Pancreas (tissue), 10 donors: Measurements from ENCODE around the gene POLR2J. TPM values are rescaled to one million over a fixed set of nuclear protein-coding genes. Genes with fewer than 3 reads are reported as not detected.
"Not testable (repeated sequence)": the region's sequence is repeated elsewhere in the genome, so short reads cannot be mapped to it uniquely, and the experiment has no call there.

ENCODE experiments used
- ATAC-seq, 4 donors: fragments of 200-7000 bp; cut with Tn5 transposase; one replicate each; pipeline versions ENCODE4 v1.8.0 to v1.9.1; 2020; ENCODE audit warnings: mild to moderate bottlenecking in 4 of 4, moderate library complexity in 4 of 4
- DNase-seq, 6 donors: peaks; one replicate each; pipeline ENCODE4 v3.0.0-alpha.2; 2020
- FAIRE-seq: peaks from 2 replicates; lab custom pipeline; 2012; peaks lifted over from hg19 to GRCh38; lab: Jason Lieb, UNC
- H3K27ac ChIP-seq, 4 donors: fragments of 200-600 bp; sonication (generic); 1 replicate in 3 of 4; 2 replicates in 1 of 4; pipeline versions ENCODE4 v1.5.0 to v1.8.0; 2020
- H3K27me3 ChIP-seq, 4 donors: fragments of 200-600 bp; one replicate each; pipeline ENCODE4 v1.8.0; 2021
- H3K36me3 ChIP-seq, 3 donors: fragments of 200-600 bp; sonication (generic) in 1 of 3; one replicate each; pipeline versions ENCODE4 v1.5.0 to v1.8.0; 2020 to 2021
- H3K4me1 ChIP-seq, 3 donors: fragments of 200-600 bp; one replicate each; pipeline ENCODE4 v1.8.0; 2021
- H3K4me3 ChIP-seq, 4 donors: fragments of 200-600 bp; sonication (generic) in 2 of 4; one replicate each; pipeline versions ENCODE4 v1.5.0 to v1.8.0; 2020 to 2021
- H3K9me3 ChIP-seq, 4 donors: fragments of 200-600 bp; one replicate each; pipeline ENCODE4 v1.8.0; 2021
- WGBS, 2 donors: extraction: QIAGEN DNeasy Blood & Tissue Kit; methylation state at CpG; one replicate each; pipeline ENCODE4 v1.1.7; 2013; 5-methylcytosine and 5-hydroxymethylcytosine counted together
- intact Hi-C, 3 donors: fragments of 100-400 bp; cut with DNase I; formaldehyde crosslinking; loops; one replicate each; pipeline versions ENCODE4 v1.11.1 to v1.14.2; 2022
- polyA plus RNA-seq, 2 donors: library from polyadenylated mRNA; stranded (reverse); fragments of 200-250 nt; gene quantifications; one replicate each; pipeline ENCODE4 v1.2.3, GENCODE V29; 2013
- total RNA-seq, 6 donors: library from RNA; stranded (reverse); fragmentation: NEBNext Ultra II Directional in 4 of 6; extraction: Animal tissue kit (Norgen Biotek cat#: 25700) in 4 of 6; gene quantifications; one replicate each; pipeline versions ENCODE4 v1.2.1 to v1.2.4, GENCODE V29; 2021 to 2023
- TF ChIP-seq, protein P1 (sequence below), 4 donors: fragments of 200-600 bp; sonication (generic) in 3 of 4; IDR thresholded peaks; one replicate each; pipeline versions ENCODE4 v1.5.0 to v1.8.0; 2021; ENCODE audit warnings: antibody characterized with exemption in 4 of 4
- donor health status: healthy with polysubstance abuse.
- donor health status: DM: no; HTN: no; CAD: no; lungs with moderate emphysema.
- donor health status: DM: no; HTN: no; CAD: no.
- donor health status: control.
- donor health status: control.
- donor health status: Bipolar disorder and iron deficiency.
- donor health status: DM: yes; HTN: yes; CAD: no.
- donor health status: DM: no; HTN: no; CAD: no.
- donor health status: DM: no; HTN: no; CAD: no.
- donor health status: DM: yes; HTN: yes; CAD: no.

Gene POLR2J
- total RNA-seq (10 to 100 TPM; 16.5 to 20.6 (median 17.7) TPM), polyA plus RNA-seq (10 to 100 TPM; 56.3 to 59.8 TPM)

DNA sequence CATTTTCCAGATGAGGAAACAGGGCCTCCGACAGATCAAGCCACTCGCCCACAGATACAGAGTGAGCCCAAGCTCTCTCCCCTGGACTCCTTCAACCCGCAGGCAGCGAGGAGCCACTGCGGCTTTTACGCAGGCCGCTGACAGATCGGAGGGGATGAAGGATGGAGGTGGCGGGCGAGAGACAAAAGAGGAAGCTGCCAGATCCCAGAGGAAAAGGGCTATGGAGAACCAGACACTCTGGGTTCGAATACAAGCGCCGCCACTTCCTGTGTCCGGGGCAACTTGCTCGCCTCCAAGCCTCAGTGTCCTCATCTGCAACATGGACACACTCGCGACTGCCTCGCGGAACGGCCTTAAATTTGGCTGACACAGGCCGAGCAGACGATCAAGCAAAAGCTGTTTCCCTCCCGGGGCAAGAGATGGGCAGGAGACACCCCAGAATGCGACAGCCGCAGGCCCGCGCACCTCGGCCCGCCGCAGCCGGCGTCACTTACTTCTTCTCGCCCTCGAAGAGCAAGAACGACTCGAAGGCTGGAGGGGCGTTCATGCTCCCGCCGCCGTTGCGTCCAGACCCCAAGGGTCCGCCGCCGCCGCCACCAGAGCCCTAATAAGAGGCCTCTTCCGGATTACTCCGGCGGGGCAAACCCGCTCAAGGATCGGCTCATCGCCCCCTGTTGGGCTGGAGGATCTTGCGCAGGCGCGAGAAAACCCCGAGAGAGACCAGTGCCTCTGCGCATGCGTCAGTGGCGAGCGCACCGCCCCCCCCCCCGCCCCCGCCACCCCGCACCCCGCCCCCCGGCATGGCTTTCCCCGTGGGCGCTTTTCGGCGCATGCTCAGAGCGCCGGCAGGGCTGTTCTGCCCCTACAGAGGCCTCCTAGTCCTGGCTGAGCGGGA is at the start of gene POLR2J:
Gene POLR2J, minus strand, starts transcription at position 609 of the 895 bp plus-strand sequence. Its CDS starts 62 bp downstream, at position 547.
- 0% methylated on average over 18 to 53 of the region's 72 CpGs for WGBS, 2 donors

DNA sequence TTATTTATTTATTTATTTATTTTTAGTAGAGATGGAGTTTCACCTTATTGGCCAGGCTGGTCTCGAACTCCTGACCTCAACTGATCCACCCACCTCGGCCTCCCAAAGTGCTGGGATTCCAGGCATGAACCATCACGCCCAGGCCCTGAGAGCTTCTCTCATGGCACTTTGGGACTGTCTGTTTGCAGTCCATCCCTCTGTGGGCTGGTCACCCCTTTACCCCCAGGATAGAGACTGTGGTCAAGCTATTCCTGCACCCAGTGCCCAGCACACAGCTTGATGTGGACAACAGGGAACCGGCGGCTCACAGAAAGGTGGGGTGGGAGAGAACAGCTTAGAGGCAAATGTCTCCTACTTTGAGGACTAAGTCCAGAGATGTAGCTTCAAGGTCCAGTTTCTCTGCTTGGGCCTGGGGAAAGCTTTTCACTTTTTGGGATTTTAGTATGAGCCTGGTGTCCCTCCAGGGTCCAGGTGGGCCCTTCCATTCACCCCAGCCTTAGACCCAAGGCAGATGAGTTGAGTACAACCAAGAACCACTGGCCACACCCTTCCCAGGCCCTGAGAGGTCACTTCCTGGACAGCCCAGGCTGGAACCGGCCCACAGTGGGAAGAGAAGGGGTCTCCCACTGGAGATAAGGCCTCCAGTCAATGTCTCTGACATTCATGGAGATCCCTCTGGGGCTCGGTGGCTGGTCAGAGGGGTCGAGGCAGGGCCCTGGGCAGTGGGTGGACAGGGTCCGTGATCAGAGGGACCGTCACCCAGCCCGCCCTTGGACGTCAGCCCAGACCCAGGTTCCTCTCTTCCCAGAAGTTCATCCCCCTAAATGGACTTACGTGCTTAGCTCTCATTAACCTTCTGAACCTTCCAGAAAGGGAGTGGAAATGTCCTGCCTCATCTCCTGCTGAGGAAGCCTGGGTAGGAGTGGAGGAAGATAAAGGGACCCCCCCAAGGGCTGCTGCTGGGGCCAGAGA is 49.4 kb upstream of the POLR2J start:
- H3K36me3 ChIP-seq, H3K9me3 ChIP-seq, H3K4me3 ChIP-seq, intact Hi-C loops, H3K27ac ChIP-seq, FAIRE-seq, H3K27me3 ChIP-seq, H3K4me1 ChIP-seq, ATAC-seq: not testable (repeated sequence)
- 98 to 100% methylated on average over 1 to 3 of the region's 13 CpGs for WGBS, 2 donors
- DNase-seq = peak in 1 of 6 donors; percentile 31

More for the DNA sequence above, at the start of gene POLR2J:
- H3K9me3 ChIP-seq, H3K27ac ChIP-seq, intact Hi-C loops, H3K4me1 ChIP-seq, H3K27me3 ChIP-seq, FAIRE-seq, H3K36me3 ChIP-seq: not testable (repeated sequence)
- ATAC-seq (peak; percentile 94 to 97 (median 96)), DNase-seq (peak; percentile 65 to 95 (median 90))
- TF ChIP-seq, protein P1, sequence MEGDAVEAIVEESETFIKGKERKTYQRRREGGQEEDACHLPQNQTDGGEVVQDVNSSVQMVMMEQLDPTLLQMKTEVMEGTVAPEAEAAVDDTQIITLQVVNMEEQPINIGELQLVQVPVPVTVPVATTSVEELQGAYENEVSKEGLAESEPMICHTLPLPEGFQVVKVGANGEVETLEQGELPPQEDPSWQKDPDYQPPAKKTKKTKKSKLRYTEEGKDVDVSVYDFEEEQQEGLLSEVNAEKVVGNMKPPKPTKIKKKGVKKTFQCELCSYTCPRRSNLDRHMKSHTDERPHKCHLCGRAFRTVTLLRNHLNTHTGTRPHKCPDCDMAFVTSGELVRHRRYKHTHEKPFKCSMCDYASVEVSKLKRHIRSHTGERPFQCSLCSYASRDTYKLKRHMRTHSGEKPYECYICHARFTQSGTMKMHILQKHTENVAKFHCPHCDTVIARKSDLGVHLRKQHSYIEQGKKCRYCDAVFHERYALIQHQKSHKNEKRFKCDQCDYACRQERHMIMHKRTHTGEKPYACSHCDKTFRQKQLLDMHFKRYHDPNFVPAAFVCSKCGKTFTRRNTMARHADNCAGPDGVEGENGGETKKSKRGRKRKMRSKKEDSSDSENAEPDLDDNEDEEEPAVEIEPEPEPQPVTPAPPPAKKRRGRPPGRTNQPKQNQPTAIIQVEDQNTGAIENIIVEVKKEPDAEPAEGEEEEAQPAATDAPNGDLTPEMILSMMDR (IDR thresholded peaks at IDR 0.05) = peak in 3 of 4 donors; percentile 23 to 50 (median 42)
- H3K4me3 ChIP-seq = peak within 1 kb of the TSS in 3 of 4 donors; percentile 18 to 39 (median 37)

DNA sequence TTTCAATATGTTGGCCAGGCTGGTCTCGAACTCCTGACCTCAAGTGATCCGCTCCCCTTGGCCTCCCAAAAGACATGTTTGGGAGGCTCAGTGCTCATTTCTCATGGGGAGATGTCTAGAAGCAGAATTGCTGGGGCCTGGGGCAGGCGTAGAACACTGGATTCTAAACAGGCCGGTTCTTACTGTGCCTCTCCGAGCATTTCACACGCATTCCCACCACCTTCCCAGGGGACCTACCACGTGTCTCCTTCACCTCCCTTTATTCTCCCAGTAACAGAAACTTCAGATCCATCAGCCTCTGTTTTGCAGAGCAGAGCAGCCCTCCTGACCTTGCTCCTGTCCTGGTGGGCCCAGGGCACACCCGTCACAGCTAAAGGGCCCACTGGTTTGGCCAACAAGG is 48.5 kb upstream of the POLR2J start:
- WGBS, 2 donors = 65 to 88% methylated on average over 1 of the region's 8 CpGs
- H3K9me3 ChIP-seq, ATAC-seq, H3K4me3 ChIP-seq, H3K27ac ChIP-seq, H3K27me3 ChIP-seq, H3K4me1 ChIP-seq, FAIRE-seq, intact Hi-C loops, H3K36me3 ChIP-seq: not testable (repeated sequence)
- peak in 1 of 6 donors; percentile 17 for DNase-seq

DNA sequence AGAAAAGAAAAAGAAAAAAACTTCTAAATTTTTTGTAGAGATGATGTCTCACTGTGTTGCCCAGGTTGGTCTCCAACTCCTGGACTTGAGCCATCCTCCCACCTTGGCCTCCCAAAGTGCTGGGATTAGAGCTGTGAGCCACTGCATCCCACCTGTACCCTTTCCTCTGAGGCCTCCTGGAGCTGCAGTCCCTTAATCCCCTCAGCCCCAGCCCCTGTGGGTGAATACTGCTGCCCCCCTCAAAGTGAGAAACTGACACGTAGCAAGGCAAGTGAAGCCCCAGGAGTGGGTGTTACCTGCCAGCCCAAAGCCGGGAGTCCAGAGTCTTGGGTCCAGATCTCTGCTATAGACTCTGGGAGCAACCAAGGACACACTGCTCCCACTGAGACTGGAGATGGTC is 46.1 kb upstream of the POLR2J start:
- H3K4me1 ChIP-seq, H3K4me3 ChIP-seq, FAIRE-seq, intact Hi-C loops, H3K27me3 ChIP-seq, H3K27ac ChIP-seq, H3K36me3 ChIP-seq, H3K9me3 ChIP-seq: not testable (repeated sequence)
- ATAC-seq (peak in 2 of 4 donors; percentile 5 to 8), DNase-seq (peak in 2 of 6 donors; percentile 33 to 39)
- 21 to 29% methylated on average over 1 of the region's 2 CpGs for WGBS, 2 donors

DNA sequence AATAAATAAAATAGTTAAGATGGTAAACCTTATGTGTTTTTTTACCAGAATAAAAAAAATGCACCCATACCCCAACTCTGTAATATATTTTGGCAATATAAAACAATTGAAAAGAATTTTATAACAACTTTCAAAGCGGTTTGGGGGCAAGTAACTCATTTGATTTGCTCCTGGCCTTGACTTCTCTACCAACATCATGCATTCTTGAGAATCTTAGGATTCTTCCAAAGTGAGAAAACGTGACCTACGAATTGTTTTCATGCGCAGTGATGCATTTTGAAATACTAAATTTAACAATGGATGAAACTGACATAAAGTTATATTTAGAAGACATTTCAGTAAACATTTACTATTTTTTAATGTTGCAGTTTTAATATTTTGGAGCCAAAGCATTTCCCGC is 42.1 kb upstream of the POLR2J start:
- H3K4me1 ChIP-seq, DNase-seq, H3K36me3 ChIP-seq, intact Hi-C loops, H3K4me3 ChIP-seq, ATAC-seq, H3K9me3 ChIP-seq, H3K27ac ChIP-seq, FAIRE-seq, H3K27me3 ChIP-seq: not testable (repeated sequence)
- 79% methylated on average over 4 of the region's 5 CpGs; no CpG with 5 or more reads in 1 of the 2 donors for WGBS, 2 donors

DNA sequence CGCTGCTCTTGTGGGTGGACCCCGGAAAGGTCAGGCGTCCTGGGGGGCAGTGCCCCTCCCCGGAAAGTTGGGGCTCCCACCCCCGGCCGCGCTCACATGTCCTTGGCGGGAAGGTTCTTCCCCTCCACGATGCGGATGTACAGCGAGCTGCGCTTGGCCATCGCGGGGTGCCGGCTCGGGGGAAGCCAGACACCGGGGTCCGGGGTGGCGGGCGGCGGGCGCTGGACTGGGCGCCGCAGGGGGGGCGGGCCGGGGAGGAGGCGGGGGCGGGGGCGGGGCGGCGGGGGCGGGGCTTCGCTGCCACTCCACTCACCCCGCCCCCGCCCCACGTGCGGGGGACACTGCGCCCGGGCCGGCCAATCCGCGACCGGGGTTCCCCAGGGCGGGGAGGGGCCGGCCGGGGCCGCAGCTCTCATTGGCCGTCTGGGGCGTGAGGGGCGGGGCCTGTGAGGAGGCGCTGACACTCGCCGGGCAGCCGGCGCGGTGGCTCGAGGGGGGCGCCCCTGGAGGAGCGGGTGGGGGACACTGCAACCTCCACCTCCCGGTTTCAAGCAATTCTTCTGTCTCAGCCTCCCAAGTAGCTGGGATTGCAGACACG is 38.9 kb upstream of the POLR2J start, which contains the start of gene RASA4B:
Gene RASA4B, minus strand, starts transcription at position 228 of the 598 bp plus-strand sequence. Its CDS starts 67 bp downstream, at position 161.
- 1% methylated on average over 15 to 26 of the region's 61 CpGs for WGBS, 2 donors
- H3K4me3 ChIP-seq, H3K36me3 ChIP-seq, intact Hi-C loops, H3K4me1 ChIP-seq, H3K9me3 ChIP-seq, H3K27ac ChIP-seq, H3K27me3 ChIP-seq, FAIRE-seq: not testable (repeated sequence)
- DNase-seq (peak in 4 of 6 donors; percentile 5 to 62 (median 19)), ATAC-seq (peak; percentile 95 to 99 (median 96))

DNA sequence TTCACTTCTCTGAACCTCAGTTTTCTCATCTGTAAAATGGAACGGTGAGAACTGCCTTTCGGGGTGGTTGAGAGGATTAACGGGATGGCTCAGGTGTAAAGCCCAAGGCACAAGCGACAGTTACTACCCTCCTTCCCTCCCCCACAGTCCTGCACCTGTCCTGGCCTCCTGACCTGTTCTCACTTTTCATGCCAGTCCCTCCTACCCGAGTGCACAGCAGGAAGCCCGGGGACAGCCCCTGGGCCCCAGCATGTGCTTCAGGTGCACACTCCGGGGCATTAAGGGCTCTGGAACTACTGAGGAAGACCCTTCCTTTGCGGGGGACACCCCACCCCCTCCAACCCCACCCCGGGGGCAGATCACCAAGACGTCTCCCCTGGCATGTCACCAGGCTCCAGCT is 38.2 kb upstream of the POLR2J start:
- H3K36me3 ChIP-seq, H3K9me3 ChIP-seq, H3K27ac ChIP-seq, H3K4me3 ChIP-seq, H3K27me3 ChIP-seq, FAIRE-seq, intact Hi-C loops, H3K4me1 ChIP-seq, DNase-seq: not testable (repeated sequence)
- peak; percentile 18 to 32 (median 24) for ATAC-seq
- WGBS, 2 donors = no CpG with 5 or more reads among the region's 10 CpGs

DNA sequence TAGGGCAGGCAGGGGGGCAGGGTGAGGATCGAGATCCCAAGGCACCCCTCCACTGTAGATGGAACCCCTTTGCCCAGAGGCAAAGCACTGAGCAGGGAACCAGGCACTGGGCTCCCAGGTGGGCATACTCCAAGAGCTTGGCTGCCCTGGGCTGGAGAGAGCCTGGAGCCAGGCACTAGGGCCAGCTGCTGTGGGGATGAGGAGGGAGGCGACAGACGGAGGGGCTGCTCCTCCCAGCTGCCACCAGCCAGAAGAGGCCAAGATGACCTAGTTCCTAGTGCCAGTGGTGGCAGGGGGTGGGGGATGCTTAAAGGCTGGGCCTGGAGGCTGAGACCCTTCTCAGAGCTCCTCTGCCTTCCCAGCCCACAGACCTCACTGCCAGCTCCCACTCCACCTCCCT is 37.2 kb upstream of the POLR2J start:
- WGBS, 2 donors = no CpG with 5 or more reads among the region's 3 CpGs
- ATAC-seq = peak in 2 of 4 donors; percentile 29 to 37
- H3K9me3 ChIP-seq, H3K4me3 ChIP-seq, H3K27ac ChIP-seq, intact Hi-C loops, H3K4me1 ChIP-seq, FAIRE-seq, DNase-seq, H3K27me3 ChIP-seq, H3K36me3 ChIP-seq: not testable (repeated sequence)

DNA sequence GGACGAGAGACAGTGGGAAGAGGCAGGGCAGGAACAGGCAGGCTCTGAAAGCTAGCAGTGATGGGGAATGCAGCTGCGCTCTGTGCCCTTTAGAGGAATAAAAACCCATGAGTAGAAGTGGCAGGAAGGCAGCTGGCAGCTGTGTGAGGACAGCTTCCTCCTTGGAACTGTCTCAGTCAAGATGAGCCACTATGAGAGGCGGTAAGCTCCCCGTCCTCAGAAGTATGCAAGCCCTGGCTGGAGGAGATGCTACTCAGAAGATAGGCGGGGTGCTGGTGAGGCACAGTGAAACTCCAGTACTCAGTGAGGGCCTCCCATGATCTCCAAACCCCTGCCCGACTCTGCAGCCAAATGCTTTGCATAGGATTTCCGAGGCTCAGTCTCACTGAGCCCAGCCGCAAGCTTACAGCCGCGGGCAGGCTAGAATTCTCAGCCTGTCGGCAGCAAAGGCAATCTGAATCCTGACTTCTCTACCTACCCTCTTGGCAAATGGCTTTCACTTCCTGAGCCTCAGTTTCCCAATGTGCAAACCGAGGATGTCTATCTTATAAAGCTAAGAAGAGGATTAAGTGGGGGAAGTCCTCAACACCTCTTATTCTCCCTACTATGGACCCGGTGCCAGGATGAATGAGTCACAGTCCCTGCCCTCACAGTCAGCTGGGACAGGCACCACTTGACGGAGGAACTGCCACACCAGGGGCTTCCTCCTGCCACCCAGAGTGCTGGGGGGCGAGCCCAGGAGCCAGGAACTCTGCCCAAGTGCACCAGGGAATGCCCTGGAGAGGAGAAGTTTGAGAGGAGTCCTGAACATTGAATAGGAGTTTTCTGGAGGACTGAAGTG is 36.4 kb upstream of the POLR2J start:
- H3K9me3 ChIP-seq, H3K36me3 ChIP-seq, H3K27ac ChIP-seq, H3K27me3 ChIP-seq, DNase-seq, intact Hi-C loops, H3K4me1 ChIP-seq, FAIRE-seq, H3K4me3 ChIP-seq: not testable (repeated sequence)
- ATAC-seq = peak in 1 of 4 donors; percentile 5
- 79 to 85% methylated on average over 2 to 3 of the region's 15 CpGs for WGBS, 2 donors
